ENCODE data around the gene TEX29.

The TEX29 gene

GRCh38 chr13:111322916-111323331, 2.5 kb downstream of the TEX29 start:
- DNase-seq (ENCODE audit: low read depth) = no peak

GRCh38 chr13:111323549-111323948, 3.1 kb downstream of the TEX29 start:
- DNase-seq (ENCODE audit: low read depth) = no peak

GRCh38 chr13:111323950-111324651, 3.7 kb downstream of the TEX29 start:
- no peak for DNase-seq (ENCODE audit: low read depth)

- no peak for DNase-seq (ENCODE audit: low read depth)
Observed at GRCh38 chr13:111324736-111325135, 4.3 kb downstream of the TEX29 start.

- DNase-seq (ENCODE audit: low read depth) = no peak
Observed at GRCh38 chr13:111325146-111325890, 4.9 kb downstream of the TEX29 start.

- no peak for DNase-seq (ENCODE audit: low read depth)
Observed at GRCh38 chr13:111325941-111326620, 5.6 kb downstream of the TEX29 start.

GRCh38 chr13:111326621-111326965, 6.2 kb downstream of the TEX29 start:
- no peak for DNase-seq (ENCODE audit: low read depth)

GRCh38 chr13:111326981-111327642, 6.7 kb downstream of the TEX29 start:
- DNase-seq (ENCODE audit: low read depth) = no peak

- DNase-seq (ENCODE audit: low read depth) = no peak
Observed at GRCh38 chr13:111327730-111328573, 7.5 kb downstream of the TEX29 start.

GRCh38 chr13:111328574-111329410, 8.3 kb downstream of the TEX29 start:
- DNase-seq (ENCODE audit: low read depth) = no peak

- DNase-seq (ENCODE audit: low read depth) = no peak
Observed at GRCh38 chr13:111329641-111330040, 9.2 kb downstream of the TEX29 start.

- DNase-seq (ENCODE audit: low read depth) = no peak
Observed at GRCh38 chr13:111330066-111330610, 9.7 kb downstream of the TEX29 start.

GRCh38 chr13:111335298-111335697, 14.9 kb downstream of the TEX29 start:
- DNase-seq (ENCODE audit: low read depth) = no peak

- no peak for DNase-seq (ENCODE audit: low read depth)
Observed at GRCh38 chr13:111336666-111337065, 16.2 kb downstream of the TEX29 start.

GRCh38 chr13:111337206-111337605, 16.8 kb downstream of the TEX29 start:
- no peak for DNase-seq (ENCODE audit: low read depth)

- no peak for DNase-seq (ENCODE audit: low read depth)
Observed at GRCh38 chr13:111337741-111338140, 17.3 kb downstream of the TEX29 start.

- no peak for DNase-seq (ENCODE audit: low read depth)
Observed at GRCh38 chr13:111338841-111339240, 18.4 kb downstream of the TEX29 start.

- no peak for DNase-seq (ENCODE audit: low read depth)
Observed at GRCh38 chr13:111339366-111340143, 19.1 kb downstream of the TEX29 start.

GRCh38 chr13:111341886-111342285, 21.4 kb downstream of the TEX29 start:
- DNase-seq (ENCODE audit: low read depth) = no peak

GRCh38 chr13:111342721-111343120, 22.3 kb downstream of the TEX29 start:
- no peak for DNase-seq (ENCODE audit: low read depth)
